Gastroesophageal sphincter (tissue), 3 donors: Measurements from ENCODE around the gene CCND1.
"Not testable (repeated sequence)": the region's sequence is repeated elsewhere in the genome, so short reads cannot be mapped to it uniquely, and the experiment has no call there.

Source experiments
- CTCF ChIP-seq, 4 experiments: fragments of 200-600 bp in 2 of 4; fragments of 450-650 bp in 2 of 4; sonication (generic) in 1 of 4; IDR thresholded peaks; one replicate each; pipeline ENCODE4 v1.5.1; 2017 to 2019; ENCODE audit warnings: antibody characterized with exemption in 4 of 4, mild to moderate bottlenecking in 2 of 4, moderate library complexity in 2 of 4
- EP300 ChIP-seq: sonication (generic); formaldehyde crosslinking; IDR thresholded peaks from one replicate; pipeline ENCODE4 v1.6.1; 2017; ENCODE audit warnings: antibody characterized with exemption, mild to moderate bottlenecking
- POLR2A ChIP-seq, 2 donors: fragments of 450-650 bp; IDR thresholded peaks; one replicate each; pipeline ENCODE4 v1.6.1; 2017; ENCODE audit warnings: antibody characterized with exemption in 2 of 2, mild to moderate bottlenecking in 2 of 2, moderate library complexity in 1 of 2
- POLR2AphosphoS5 ChIP-seq: sonication (generic); formaldehyde crosslinking; IDR thresholded peaks from one replicate; pipeline ENCODE4 v1.6.1; 2017; ENCODE audit warnings: antibody characterized with exemption

- not testable (repeated sequence) for TF ChIP-seq POLR2AphosphoS5; POLR2A (IDR thresholded peaks at IDR 0.05); CTCF (IDR thresholded peaks at IDR 0.05); EP300
Measured at GRCh38 chr11:69695995-69696394, 55.0 kb downstream of the CCND1 start.
